IPS DF 19.7 (cell line): Measurements from ENCODE around the gene EXOC4.
"Not testable (repeated sequence)": the region's sequence is repeated elsewhere in the genome, so short reads cannot be mapped to it uniquely, and the experiment has no call there.

Experiments
- DNase-seq: peaks from one replicate; pipeline ENCODE4 v3.0.0-alpha.2; 2013; ENCODE audit warnings: low read depth, low spot score

EXOC4 gene

DNA sequence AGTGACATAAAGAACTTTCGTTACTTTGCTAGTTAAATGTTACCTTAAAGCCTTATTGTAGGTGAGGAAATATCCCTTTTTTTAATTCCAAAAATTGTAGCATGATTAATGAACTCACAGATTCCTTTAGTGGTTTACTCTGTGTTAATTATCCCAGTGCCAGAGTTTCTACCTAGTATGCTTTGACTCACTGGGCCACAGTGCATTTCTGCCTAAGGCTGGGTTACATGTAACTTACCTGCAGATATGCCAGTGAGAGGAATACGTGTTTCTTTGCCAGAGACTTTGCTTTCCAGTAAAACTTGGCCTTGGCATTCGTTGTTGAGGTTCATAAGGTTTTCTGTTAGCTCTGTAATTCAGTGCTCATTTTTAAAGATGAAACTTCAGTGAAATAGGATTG, 493.4 kb downstream of the EXOC4 start:
- no peak for DNase-seq

- DNase-seq: no peak
Measured at GRCh38 chr7:133746847-133747246, 494.0 kb downstream of the EXOC4 start.

DNA sequence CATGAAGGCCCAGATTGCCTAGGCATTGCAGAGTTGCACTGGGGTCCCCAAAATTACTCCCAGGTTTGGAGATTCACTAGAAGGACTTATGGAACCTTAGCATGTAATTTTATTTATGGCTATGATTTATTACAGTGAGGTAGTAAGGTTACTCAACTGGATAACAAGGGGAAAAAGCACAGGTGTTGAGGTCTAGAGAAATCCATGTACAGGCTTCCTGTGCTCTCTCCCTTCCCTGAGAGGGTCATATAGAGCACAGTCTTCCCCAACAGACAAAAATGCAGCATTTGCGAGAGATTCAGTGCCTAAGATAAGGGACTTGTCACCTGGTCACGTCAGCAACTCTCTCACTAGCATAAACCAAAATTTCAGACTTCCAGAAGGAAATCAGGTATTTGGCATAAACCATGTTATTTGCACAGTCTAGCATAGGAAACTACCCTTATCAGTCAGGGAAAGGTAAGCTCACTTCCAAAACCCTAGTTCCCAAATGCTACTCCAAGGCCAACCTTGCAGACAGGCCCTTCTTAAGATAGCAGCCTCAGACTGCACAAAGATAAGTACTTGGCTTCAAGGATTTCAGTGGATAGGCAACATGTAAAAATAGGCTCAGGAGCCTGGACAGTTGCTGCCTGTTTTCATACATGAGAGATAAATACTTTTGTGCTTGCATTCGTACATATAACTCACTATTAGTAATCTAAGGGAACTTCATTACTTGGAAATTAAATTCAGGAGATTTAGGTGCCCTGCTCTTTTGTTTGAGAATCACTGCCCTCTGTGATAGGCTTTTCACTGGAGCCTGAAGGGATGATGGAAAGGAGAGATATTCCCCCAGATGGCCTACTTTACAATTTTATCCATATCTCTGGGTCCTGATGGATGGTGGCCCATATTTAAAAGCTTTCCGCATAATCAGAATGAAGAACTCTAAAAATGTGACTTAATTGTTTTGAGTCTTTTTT, 495.8 kb downstream of the EXOC4 start:
- no peak for DNase-seq

DNA sequence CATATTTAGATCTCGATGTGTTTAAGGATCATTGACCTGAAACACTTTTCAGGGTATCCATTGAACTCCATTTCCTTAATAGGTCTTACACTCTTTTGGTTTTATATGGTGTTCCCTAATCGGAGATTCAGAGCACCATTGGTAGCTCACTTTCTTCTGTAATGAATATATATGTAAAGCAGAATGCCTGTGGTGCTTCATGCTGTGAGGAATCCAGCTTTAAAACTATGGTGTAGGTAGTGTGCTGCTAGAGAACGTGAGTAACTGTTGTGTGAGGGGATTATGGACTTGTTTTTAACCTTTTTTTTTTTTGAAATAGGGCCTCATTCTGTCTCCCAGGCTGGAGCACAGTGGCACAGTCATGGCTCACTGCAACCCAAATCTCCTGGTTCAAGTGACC, 497.4 kb downstream of the EXOC4 start:
- DNase-seq: no peak

GRCh38 chr7:133751079-133751478, 498.2 kb downstream of the EXOC4 start:
- DNase-seq: no peak

DNA sequence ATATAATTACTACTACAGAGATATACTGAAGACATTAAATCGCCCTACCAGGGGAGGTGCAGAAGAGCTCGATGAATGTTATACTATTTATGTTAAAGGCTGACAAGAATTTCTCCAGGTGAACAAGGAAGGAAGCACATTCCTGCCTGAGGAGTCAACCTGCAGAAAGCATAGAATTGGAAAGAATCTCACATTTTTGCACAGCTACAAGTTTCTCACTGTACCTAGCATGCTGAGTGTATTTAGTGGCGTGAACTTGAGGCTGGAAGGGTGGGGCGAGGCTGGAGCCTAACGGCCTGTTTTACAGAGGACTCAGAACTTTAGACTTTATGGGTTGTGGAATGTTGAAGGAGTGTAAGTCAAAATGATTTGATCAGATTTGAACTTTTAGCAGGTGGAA, 500.6 kb downstream of the EXOC4 start:
- DNase-seq: no peak

- no peak for DNase-seq
Measured at GRCh38 chr7:133754708-133755107, 501.8 kb downstream of the EXOC4 start.

DNA sequence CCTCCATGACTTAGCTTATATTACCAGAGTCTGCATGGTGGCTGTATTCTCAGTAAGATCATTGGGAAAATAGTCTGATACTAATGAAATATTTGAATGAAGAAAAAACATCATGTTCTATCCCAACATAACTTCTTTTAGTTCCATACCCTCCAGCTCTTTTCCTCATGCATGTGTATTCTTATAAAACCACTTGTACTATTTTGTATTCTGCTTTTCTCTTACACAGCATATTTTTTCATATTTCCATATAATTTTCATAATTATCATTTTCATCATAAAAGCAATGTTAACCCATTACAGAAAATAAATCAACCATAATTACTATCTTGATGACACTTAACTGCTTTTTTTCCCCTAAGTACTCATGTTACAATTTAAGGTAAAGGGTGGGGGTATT, 503.0 kb downstream of the EXOC4 start:
- DNase-seq: no peak

DNA sequence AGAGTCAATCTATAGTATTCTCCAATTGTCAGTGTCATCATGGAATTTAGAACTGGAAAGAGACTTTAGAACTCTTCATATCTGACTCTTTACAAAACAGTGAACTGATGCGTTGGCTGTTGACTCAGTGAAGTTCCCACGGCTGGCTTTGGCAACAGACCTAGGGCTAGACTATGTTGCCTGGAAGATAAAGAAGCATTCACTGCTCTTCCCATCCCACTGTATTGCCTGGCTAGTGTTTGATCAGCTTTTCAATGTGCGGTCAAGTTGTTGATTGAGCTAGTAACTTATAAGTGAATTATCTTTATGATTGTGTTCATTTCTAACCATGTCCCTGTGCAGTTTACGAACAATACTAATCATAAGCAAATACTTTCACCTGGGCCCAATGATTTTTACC, 508.6 kb downstream of the EXOC4 start:
- DNase-seq: no peak

- DNase-seq: no peak
Measured at GRCh38 chr7:133763076-133763640, 510.3 kb downstream of the EXOC4 start.

- no peak for DNase-seq
Measured at GRCh38 chr7:133769668-133770067, 516.8 kb downstream of the EXOC4 start.

DNA sequence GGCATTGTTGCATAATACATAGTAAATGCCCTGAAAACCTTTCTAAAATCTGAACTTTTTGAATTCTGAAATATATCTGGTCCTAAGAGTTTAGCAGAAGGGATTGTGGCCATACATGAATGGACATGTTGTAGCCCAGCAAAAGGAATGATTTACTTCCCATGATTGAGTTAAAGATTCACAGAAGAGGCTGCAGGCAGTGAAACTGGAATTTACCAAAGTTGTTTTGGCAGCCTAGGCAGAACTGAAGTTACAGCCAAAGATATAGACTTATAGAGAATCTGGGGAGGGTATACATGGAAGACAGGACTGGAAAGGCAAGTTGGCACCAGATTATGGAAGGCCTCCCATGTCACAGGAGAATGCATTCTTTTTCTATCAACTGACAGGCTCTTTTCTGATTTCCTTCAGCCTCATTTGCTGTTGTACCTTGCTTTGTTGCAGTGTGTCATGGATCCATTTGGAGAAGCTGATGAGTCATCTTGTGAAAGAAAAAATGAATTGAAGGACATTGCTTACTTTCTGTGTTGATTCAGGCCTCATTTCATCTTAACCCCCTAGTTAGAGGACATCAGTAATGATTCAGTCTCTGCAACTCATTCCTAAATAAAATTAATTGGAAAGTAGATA, 518.1 kb downstream of the EXOC4 start:
- DNase-seq: no peak

- no peak for DNase-seq
Measured at GRCh38 chr7:133771788-133772419, 519.0 kb downstream of the EXOC4 start.

DNA sequence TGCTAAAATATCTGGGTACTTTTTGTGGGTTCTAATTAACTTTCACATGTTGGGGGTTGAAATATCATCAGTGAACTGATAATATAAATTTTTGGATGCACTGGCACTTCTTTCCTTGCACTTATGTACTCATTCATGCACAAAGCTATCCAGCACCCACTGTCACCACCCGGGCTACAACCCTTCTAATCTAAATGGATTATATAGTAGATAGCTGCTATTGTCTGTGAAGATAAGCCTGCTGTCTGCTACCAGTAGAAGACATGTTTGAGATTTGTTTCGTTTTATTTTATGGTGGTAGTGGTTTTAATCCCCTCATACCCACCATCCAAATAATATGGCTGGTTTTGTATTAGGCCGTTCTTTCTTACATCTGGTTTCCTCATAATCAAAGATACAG, 520.7 kb downstream of the EXOC4 start:
- no peak for DNase-seq

DNA sequence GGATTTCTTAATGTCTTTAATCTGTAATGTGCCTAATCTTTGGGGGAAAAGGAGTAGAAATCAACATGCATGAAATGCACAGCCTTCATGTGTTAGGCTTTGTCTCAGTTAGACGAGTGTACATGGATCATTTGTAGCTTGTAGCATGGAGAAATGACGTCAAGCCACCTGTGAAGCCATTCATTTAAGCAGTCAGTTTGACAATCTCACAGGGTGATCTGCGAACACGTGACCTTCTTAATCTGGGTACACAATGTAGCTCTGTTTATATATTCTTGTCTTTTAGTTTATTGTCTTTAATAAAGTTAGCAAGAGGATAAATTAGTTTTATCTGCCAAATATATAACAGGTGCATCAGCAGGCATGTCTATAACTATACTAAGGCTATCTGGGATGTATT, 522.3 kb downstream of the EXOC4 start:
- DNase-seq: no peak

GRCh38 chr7:133776266-133776665, 523.4 kb downstream of the EXOC4 start:
- DNase-seq: no peak

DNA sequence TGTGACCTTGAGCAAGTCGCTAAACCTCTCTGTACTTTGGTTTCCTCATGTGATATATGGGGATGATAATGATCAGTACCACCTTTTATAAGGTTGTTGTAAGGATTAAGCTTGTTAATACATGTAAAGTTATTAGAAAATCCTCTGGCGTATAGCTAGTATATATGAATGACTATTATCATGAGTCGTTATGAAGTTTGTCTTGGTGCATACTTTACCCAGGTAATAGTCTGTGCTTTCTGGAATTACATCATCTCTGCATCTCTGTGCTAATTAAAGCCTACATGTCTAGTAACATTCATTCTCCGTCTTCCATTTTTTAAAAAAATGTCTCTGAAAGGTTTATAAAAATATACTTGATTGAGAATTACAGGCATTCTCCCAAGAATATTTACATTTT, 524.8 kb downstream of the EXOC4 start:
- no peak for DNase-seq

GRCh38 chr7:133778472-133778871, 525.6 kb downstream of the EXOC4 start:
- no peak for DNase-seq

- DNase-seq: not testable (repeated sequence)
Measured at GRCh38 chr7:133779538-133779937, 526.7 kb downstream of the EXOC4 start.

DNA sequence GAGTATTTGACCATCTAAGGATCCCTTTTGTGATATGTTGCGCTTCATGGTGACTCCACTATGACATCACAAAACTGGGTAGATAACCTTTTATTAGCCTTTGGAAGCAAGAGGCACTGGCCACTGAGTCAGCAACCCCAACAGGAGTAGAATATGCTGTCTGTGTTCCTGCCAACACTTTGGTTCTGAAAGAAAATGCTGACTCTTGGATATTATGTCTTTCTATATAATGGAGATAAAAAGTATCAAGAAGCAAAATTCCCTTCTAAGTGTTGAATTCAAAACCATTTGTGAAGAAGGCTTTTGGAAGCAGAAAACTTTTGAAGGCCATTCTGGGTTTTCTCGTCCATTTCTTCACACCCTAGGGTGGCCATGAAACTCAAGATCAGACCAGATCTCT, 528.0 kb downstream of the EXOC4 start:
- no peak for DNase-seq

- no peak for DNase-seq
Measured at GRCh38 chr7:133781486-133782090, 528.7 kb downstream of the EXOC4 start.

DNA sequence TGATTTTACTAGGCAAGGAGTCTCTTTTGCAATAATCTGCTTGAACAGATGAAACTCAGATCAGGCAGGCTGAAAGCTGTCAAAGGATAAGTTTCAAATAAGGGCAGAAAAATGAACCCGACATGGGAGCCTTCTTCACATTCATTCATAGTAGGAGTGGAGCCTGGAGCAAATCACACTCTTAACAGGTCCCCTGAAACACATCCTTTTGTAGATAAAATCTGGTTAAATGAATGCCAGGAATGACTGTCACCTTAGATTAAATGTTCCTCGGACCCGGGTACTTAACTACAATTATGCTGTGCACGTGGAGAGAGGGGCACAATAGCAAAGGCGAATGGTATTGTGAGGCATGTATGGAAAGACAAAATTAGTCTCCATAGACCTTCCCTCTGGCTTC, 529.6 kb downstream of the EXOC4 start:
- DNase-seq: no peak
